ENCODE results near the gene COL8A1. TPM values are rescaled to one million over a fixed set of nuclear protein-coding genes. Genes with fewer than 3 reads are reported as not detected.

The COL8A1 gene
- total RNA-seq, 1 experiment from 2014 or later: 0.87 TPM

DNA sequence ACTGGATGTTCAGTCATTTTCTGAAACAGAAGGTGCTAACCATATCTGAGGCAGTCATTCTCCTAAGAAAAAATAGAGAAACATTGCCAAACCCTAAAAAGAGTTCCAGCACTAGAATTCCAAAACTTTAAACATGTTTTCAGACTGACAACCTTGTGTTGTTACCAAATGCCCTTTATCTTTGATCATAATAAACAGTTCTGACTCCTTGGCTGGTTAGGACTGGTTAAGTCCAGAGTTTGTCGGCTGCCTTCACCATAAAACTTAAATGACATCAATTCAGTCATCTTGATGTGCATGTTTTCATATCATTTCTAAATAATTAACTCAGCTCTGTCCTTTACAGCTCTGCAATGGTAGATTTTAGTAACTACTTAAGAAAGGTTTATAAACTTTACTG is 68.0 kb downstream of the COL8A1 start (continued):
- TF ChIP-seq ARID4B (CRISPR knock-in tag; IDR thresholded peaks at IDR 0.05; ENCODE audit: borderline replicate concordance) (no peak), ZBTB21 (CRISPR knock-in tag; IDR thresholded peaks at IDR 0.05; ENCODE audit: borderline replicate concordance) (no peak), FOXK1 (CRISPR knock-in tag; IDR thresholded peaks at IDR 0.05) (no peak), EMX1 (CRISPR knock-in tag; IDR thresholded peaks at IDR 0.05) (no peak), ZNF232 (CRISPR knock-in tag; IDR thresholded peaks at IDR 0.05) (no peak), ELF4 (CRISPR knock-in tag; IDR thresholded peaks at IDR 0.05; ENCODE audit: low read depth) (no peak)
- TF ChIP-seq, protein P1, sequence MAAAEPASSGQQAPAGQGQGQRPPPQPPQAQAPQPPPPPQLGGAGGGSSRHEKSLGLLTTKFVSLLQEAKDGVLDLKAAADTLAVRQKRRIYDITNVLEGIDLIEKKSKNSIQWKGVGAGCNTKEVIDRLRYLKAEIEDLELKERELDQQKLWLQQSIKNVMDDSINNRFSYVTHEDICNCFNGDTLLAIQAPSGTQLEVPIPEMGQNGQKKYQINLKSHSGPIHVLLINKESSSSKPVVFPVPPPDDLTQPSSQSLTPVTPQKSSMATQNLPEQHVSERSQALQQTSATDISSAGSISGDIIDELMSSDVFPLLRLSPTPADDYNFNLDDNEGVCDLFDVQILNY (CRISPR knock-in tag; IDR thresholded peaks at IDR 0.05): no peak

GRCh38 chr3:99708207-99708745 is 69.9 kb downstream of the COL8A1 start:
- no peaks in the 10 kb centered on the region for H3K9me3 Mint-ChIP-seq
- H3K36me3 Mint-ChIP-seq: no peaks in the 10 kb centered on the region
- TF ChIP-seq IRF2 (CRISPR knock-in tag; IDR thresholded peaks at IDR 0.05; ENCODE audit: borderline replicate concordance, low read depth) (no peak), E2F4 (CRISPR knock-in tag; IDR thresholded peaks at IDR 0.05; ENCODE audit: borderline replicate concordance, low read depth) (no peak), ATF1 (CRISPR knock-in tag; IDR thresholded peaks at IDR 0.05) (no peak), ZNF138 (CRISPR knock-in tag; conservative IDR thresholded peaks at IDR 0.05) (no peak), MLX (CRISPR knock-in tag; IDR thresholded peaks at IDR 0.05) (no peak), ATF2 (CRISPR knock-in tag; IDR thresholded peaks at IDR 0.05; ENCODE audit: borderline replicate concordance, low read depth) (no peak), SMAD3 (CRISPR knock-in tag; IDR thresholded peaks at IDR 0.05; ENCODE audit: borderline replicate concordance) (no peak), CREB1 (CRISPR knock-in tag; IDR thresholded peaks at IDR 0.05) (no peak), NFATC4 (CRISPR knock-in tag; IDR thresholded peaks at IDR 0.05) (no peak), ZNF232 (CRISPR knock-in tag; IDR thresholded peaks at IDR 0.05) (no peak), MYBL2 (CRISPR knock-in tag; IDR thresholded peaks at IDR 0.05) (no peak), TCF7 (CRISPR knock-in tag; IDR thresholded peaks at IDR 0.05; ENCODE audit: low read depth) (no peak), OVOL2 (CRISPR knock-in tag; IDR thresholded peaks at IDR 0.05; ENCODE audit: borderline replicate concordance) (no peak)
- TF ChIP-seq, protein P1 (CRISPR knock-in tag; IDR thresholded peaks at IDR 0.05): no peak
- TF ChIP-seq, protein P2, sequence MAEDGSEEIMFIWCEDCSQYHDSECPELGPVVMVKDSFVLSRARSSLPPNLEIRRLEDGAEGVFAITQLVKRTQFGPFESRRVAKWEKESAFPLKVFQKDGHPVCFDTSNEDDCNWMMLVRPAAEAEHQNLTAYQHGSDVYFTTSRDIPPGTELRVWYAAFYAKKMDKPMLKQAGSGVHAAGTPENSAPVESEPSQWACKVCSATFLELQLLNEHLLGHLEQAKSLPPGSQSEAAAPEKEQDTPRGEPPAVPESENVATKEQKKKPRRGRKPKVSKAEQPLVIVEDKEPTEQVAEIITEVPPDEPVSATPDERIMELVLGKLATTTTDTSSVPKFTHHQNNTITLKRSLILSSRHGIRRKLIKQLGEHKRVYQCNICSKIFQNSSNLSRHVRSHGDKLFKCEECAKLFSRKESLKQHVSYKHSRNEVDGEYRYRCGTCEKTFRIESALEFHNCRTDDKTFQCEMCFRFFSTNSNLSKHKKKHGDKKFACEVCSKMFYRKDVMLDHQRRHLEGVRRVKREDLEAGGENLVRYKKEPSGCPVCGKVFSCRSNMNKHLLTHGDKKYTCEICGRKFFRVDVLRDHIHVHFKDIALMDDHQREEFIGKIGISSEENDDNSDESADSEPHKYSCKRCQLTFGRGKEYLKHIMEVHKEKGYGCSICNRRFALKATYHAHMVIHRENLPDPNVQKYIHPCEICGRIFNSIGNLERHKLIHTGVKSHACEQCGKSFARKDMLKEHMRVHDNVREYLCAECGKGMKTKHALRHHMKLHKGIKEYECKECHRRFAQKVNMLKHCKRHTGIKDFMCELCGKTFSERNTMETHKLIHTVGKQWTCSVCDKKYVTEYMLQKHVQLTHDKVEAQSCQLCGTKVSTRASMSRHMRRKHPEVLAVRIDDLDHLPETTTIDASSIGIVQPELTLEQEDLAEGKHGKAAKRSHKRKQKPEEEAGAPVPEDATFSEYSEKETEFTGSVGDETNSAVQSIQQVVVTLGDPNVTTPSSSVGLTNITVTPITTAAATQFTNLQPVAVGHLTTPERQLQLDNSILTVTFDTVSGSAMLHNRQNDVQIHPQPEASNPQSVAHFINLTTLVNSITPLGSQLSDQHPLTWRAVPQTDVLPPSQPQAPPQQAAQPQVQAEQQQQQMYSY (CRISPR knock-in tag; IDR thresholded peaks at IDR 0.05): no peak
- TF ChIP-seq, protein P3, sequence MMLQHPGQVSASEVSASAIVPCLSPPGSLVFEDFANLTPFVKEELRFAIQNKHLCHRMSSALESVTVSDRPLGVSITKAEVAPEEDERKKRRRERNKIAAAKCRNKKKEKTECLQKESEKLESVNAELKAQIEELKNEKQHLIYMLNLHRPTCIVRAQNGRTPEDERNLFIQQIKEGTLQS (CRISPR knock-in tag; conservative IDR thresholded peaks at IDR 0.05): no peak
- no peak overlapping the region for H3K4me3 Mint-ChIP-seq
- no peaks in the 10 kb centered on the region for H3K27me3 Mint-ChIP-seq (ENCODE audit: low read depth)
- POLR2A ChIA-PET: no interaction called here
- H3K4me1 Mint-ChIP-seq: 0 out of 2 replicates have a peak, but pooled peaks cover 4% of the 10 kb centered on the region
- H3K27ac Mint-ChIP-seq: no peak overlapping the region
- DNase-seq (ENCODE audit: low spot score) (no peak), ATAC-seq (no peak)
- CTCF ChIA-PET: no interaction called here

Measured in WTC11 (cell line).